GM12878 (cell line): Measurements from ENCODE around the gene RSPO4. TPM values are rescaled to one million over a fixed set of nuclear protein-coding genes. Genes with fewer than 3 reads are reported as not detected.

Source experiments
- ATAC-seq: fragments of 200-7000 bp; cut with Tn5 transposase; 3 replicates; pipeline ENCODE4 v1.9.1; 2020; ENCODE audit warnings: mild to moderate bottlenecking, moderate library complexity
- BruUV-seq: library from RNA; stranded (reverse); fragments of 400-500 nt; replicated peaks from 2 replicates; lab custom pipeline; 2021; lab: Mats Ljungman, UMichigan
- CTCF ChIA-PET: fragments of 300-600 bp; sonication (Branson Sonifier 250); formaldehyde crosslinking; extraction: SDS; loops from one replicate; lab custom pipeline; 2021; ENCODE audit warnings: inconsistent platforms; lab: Yijun Ruan, JAX
- POLR2A ChIA-PET: fragments of 350-600 bp; formaldehyde crosslinking; extraction: SDS; loops from one replicate; lab custom pipeline; 2021; ENCODE audit warnings: inconsistent platforms; lab: Charles Lee
- RAD21 ChIA-PET: fragments of 300-600 bp; sonication (Branson Sonifier 250); formaldehyde crosslinking; loops from one replicate; lab custom pipeline; 2023; ENCODE audit warnings: antibody characterized with exemption; ENCODE audit not compliant: unreplicated experiment; lab: Charles Lee
- SMC1A ChIA-PET: fragments of 300-600 bp; sonication (Branson Sonifier 250); formaldehyde crosslinking; loops from one replicate; lab custom pipeline; 2023; ENCODE audit not compliant: unreplicated experiment, uncharacterized antibody; lab: Charles Lee
- DNase-seq: peaks from one replicate; pipeline ENCODE4 v3.0.0-alpha.2; 2011; ENCODE audit warnings: low read depth, low spot score
- FAIRE-seq: peaks from 3 replicates; lab custom pipeline; 2011; peaks lifted over from hg19 to GRCh38; lab: Jason Lieb, UNC
- H2AFZ ChIP-seq: 2 replicates; pipeline ENCODE4 v1.6.0; 2011; ENCODE audit warnings: low read depth, low read length, control low read depth; ENCODE audit not compliant: control insufficient read depth
- H3K27ac ChIP-seq: 2 replicates; pipeline ENCODE4 v1.5.1; 2011; ENCODE audit warnings: control low read depth; ENCODE audit not compliant: control insufficient read depth, insufficient read depth
- H3K27me3 ChIP-seq, 2 experiments: replicated peaks in 1 of 2; 2 replicates each; pipeline versions ENCODE4 v1.6.0 to v1.6.1; 2011; ENCODE audit warnings: low read length in 1 of 2; ENCODE audit not compliant: control insufficient read depth in 2 of 2, insufficient read depth in 2 of 2
- H3K36me3 ChIP-seq, 2 experiments: 2 replicates each; pipeline ENCODE4 v1.5.1; 2011; ENCODE audit warnings: low read length in 1 of 2; ENCODE audit not compliant: control insufficient read depth in 2 of 2, insufficient read depth in 2 of 2
- H3K4me1 ChIP-seq: 2 replicates; pipeline ENCODE4 v1.6.1; 2011; ENCODE audit warnings: mild to moderate bottlenecking, low read length, moderate library complexity, mixed read lengths; ENCODE audit not compliant: control insufficient read depth, insufficient read depth
- H3K4me2 ChIP-seq: 2 replicates; pipeline ENCODE4 v1.6.0; 2011; ENCODE audit warnings: control low read depth; ENCODE audit not compliant: control insufficient read depth, insufficient read depth
- H3K4me3 ChIP-seq: fragments of 200-600 bp; sonication (generic); 2 replicates; pipeline ENCODE4 v1.5.1; 2016
- H3K79me2 ChIP-seq: 2 replicates; pipeline ENCODE4 v1.6.0; 2011; ENCODE audit warnings: low read length; ENCODE audit not compliant: control insufficient read depth, insufficient read depth
- H3K9ac ChIP-seq: 2 replicates; pipeline ENCODE4 v1.8.0; 2011; ENCODE audit warnings: low read length, control low read depth, mixed read lengths; ENCODE audit not compliant: control insufficient read depth, insufficient read depth
- H3K9me3 ChIP-seq: replicated peaks from 3 replicates; pipeline ENCODE4 v1.5.1; 2011; ENCODE audit warnings: mild to moderate bottlenecking, low read length; ENCODE audit not compliant: control insufficient read depth, insufficient read depth
- H4K20me1 ChIP-seq: 2 replicates; pipeline ENCODE4 v1.6.0; 2011; ENCODE audit not compliant: control insufficient read depth, insufficient read depth
- CEBPB ChIP-seq, 2 experiments: fragments of 150-350 bp in 1 of 2; IDR thresholded peaks; 2 replicates each; pipeline ENCODE4 v1.6.1; 2012 to 2014; ENCODE audit warnings: low read depth in 2 of 2, low read length in 2 of 2, borderline replicate concordance in 1 of 2, inconsistent platforms in 1 of 2
- CHD1 ChIP-seq: IDR thresholded peaks from 2 replicates; pipeline ENCODE4 v1.6.1; 2012; ENCODE audit warnings: low read depth, low read length, improper control_type of control experiment
- CHD4 ChIP-seq: fragments of 200-600 bp; sonication (generic); IDR thresholded peaks from 2 replicates; pipeline ENCODE4 v1.6.1; 2016; ENCODE audit warnings: mild to moderate bottlenecking
- CREB1 ChIP-seq: IDR thresholded peaks from 2 replicates; pipeline ENCODE4 v1.6.1; 2012; ENCODE audit warnings: low read depth, mild to moderate bottlenecking, inconsistent platforms
- JUNB ChIP-seq: IDR thresholded peaks from 2 replicates; pipeline ENCODE4 v1.6.1; 2016; ENCODE audit warnings: antibody characterized with exemption, mild to moderate bottlenecking
- MTA3 ChIP-seq: IDR thresholded peaks from 2 replicates; pipeline ENCODE4 v1.6.1; 2012; ENCODE audit warnings: low read length, inconsistent platforms, borderline replicate concordance
- NR2C1 ChIP-seq: fragments of 450-650 bp; IDR thresholded peaks from 2 replicates; pipeline ENCODE4 v1.6.1; 2017; ENCODE audit warnings: antibody characterized with exemption, mild to moderate bottlenecking, moderate library complexity
- NR2F1 ChIP-seq: fragments of 450-650 bp; conservative IDR thresholded peaks from 2 replicates; pipeline ENCODE4 v1.6.1; 2017; ENCODE audit warnings: mild to moderate bottlenecking
- RAD21 ChIP-seq: IDR thresholded peaks from 2 replicates; pipeline ENCODE4 v1.6.1; 2011; ENCODE audit warnings: mild to moderate bottlenecking, low read depth, low read length, moderate library complexity; ENCODE audit not compliant: insufficient read depth
- RBBP5 ChIP-seq: fragments of 200-600 bp; sonication (generic); conservative IDR thresholded peaks from 2 replicates; pipeline ENCODE4 v1.6.1; 2016
- SIN3A ChIP-seq: IDR thresholded peaks from 2 replicates; pipeline ENCODE4 v1.6.1; 2012; ENCODE audit warnings: low read depth, low read length, improper control_type of control experiment
- SUPT20H ChIP-seq: IDR thresholded peaks from 2 replicates; pipeline ENCODE4 v1.6.1; 2011; ENCODE audit warnings: low read depth, mild to moderate bottlenecking, low read length, moderate library complexity, borderline replicate concordance; ENCODE audit not compliant: control insufficient read depth
- ZBTB11 ChIP-seq: fragments of 450-650 bp; formaldehyde crosslinking; IDR thresholded peaks from 2 replicates; pipeline ENCODE4 v1.5.0; 2022; ENCODE audit warnings: mild to moderate bottlenecking, missing genetic modification characterization
- ZBTB40 ChIP-seq: fragments of 450-650 bp; IDR thresholded peaks from 2 replicates; pipeline ENCODE4 v1.6.1; 2016; ENCODE audit warnings: mild to moderate bottlenecking, moderate library complexity, borderline replicate concordance
- ZSCAN29 ChIP-seq: fragments of 450-650 bp; IDR thresholded peaks from 2 replicates; pipeline ENCODE4 v1.6.1; 2017; ENCODE audit warnings: mild to moderate bottlenecking, moderate library complexity
- WGBS: methylation state at CpG from one replicate; pipeline ENCODE4 v1.1.6; 2016; ENCODE audit warnings: low lambda C conversion rate; ENCODE audit not compliant: insufficient replicate concordance, insufficient coverage; ENCODE audit errors: missing lambda C conversion rate; 5-methylcytosine and 5-hydroxymethylcytosine counted together
- in situ Hi-C: fragments of 300-500 bp; cut with MboI; formaldehyde crosslinking; loops from 9 replicates; pipeline ENCODE4 v1.14.3; 2018; ENCODE audit warnings: mixed read lengths
- intact Hi-C: fragments of 100-400 bp; cut with micrococcal nuclease; formaldehyde crosslinking; loops from one replicate; pipeline ENCODE4 v1.14.2; 2022; ENCODE audit not compliant: unreplicated experiment
- polyA plus RNA-seq, 11 experiments: library from polyadenylated mRNA; depleted of rRNA in 4 of 11; unstranded in 6 of 11; stranded (reverse) in 5 of 11; fragments of >200 nt; fragmentation: Nextera tagmentation in 4 of 11; fragmentation: Illumina TruSeq in 1 of 11; extraction: Ambion mirVana in 4 of 11; extraction: Trizol in 1 of 11; gene quantifications; 1 replicate in 1 of 11; 2 replicates in 10 of 11; pipeline versions ENCODE4 v1.2.1 to v1.2.3, GENCODE V29; 2011 to 2016; ENCODE audit warnings: inconsistent platforms in 2 of 11, missing spikeins in 2 of 11, low read depth in 1 of 11
- total RNA-seq, 4 experiments: library from RNA; depleted of rRNA in 3 of 4; stranded (reverse); fragments of >200 nt in 3 of 4; fragmentation: Illumina TruSeq in 1 of 4; extraction: Trizol in 1 of 4; gene quantifications; 2 replicates each; pipeline versions ENCODE4 v1.2.1 to v1.2.3, GENCODE V29; 2013 to 2021

The RSPO4 gene
- total and polyA plus RNA-seq, 10 of the 15 experiments (the other 5 are each of a cell fraction or from before 2014, with no cell fraction given): 0.06 TPM; not detected in 9

- 40% methylated on average over 8 of the region's 8 CpGs for WGBS
- Histone ChIP-seq H3K27me3 (no peaks in the 10 kb centered on the region; a peak in 1 of 4 replicates), H3K4me2 (no peak overlapping the region), H3K9me3 (no peaks in the 10 kb centered on the region), H3K27ac (no peak overlapping the region), H3K79me2 (no peaks in the 10 kb centered on the region), H4K20me1 (no peaks in the 10 kb centered on the region), H3K4me3 (no peak overlapping the region), H3K36me3 (no peaks in the 10 kb centered on the region), H3K9ac (no peak overlapping the region), H3K4me1 (no peaks in the 10 kb centered on the region), H2AFZ (no peak overlapping the region)
- in situ Hi-C loops: no loop called here
- RAD21 ChIA-PET: no interaction called here
- CTCF ChIA-PET: interaction anchor here (1.1 kb wide), 1 partner anchor 135 kb away, joined by 3 read pairs; no protein-coding TSS in a partner anchor
- intact Hi-C loops: no loop called here
- DNase-seq (no peak), FAIRE-seq (no peak), ATAC-seq (no peak)
- POLR2A ChIA-PET: interaction anchor here (0.5 kb wide), 1 partner anchor 60 kb away, joined by 3 read pairs; no protein-coding TSS in a partner anchor
- BruUV-seq: no TSS peak
- TF ChIP-seq ZSCAN29 (no peak), RAD21 (no peak), CEBPB (IDR thresholded peaks at IDR 0.05; ENCODE audit: borderline replicate concordance in 1 of 2, low read depth in 2 of 2, low read length in 2 of 2) (no peak), ZBTB40 (no peak), RBBP5 (no peak), CHD1 (no peak), NR2C1 (no peak), NR2F1 (no peak), JUNB (no peak), SUPT20H (no peak), CREB1 (no peak), CHD4 (no peak), MTA3 (no peak), SIN3A (no peak), ZBTB11 (CRISPR knock-in tag) (no peak)
- SMC1A ChIA-PET: no interaction called here
Observed at GRCh38 chr20:952196-952795, 49.8 kb downstream of the RSPO4 start.
